Cardiac muscle cell (in vitro differentiated cells and primary cell): ENCODE data around the gene DPPA5. TPM values are rescaled to one million over a fixed set of nuclear protein-coding genes. Genes with fewer than 3 reads are reported as not detected.

ENCODE experiments used
- DNase-seq, 2 donors: peaks; one replicate each; pipeline versions ENCODE4 v3.0.0 to v3.0.0-alpha.2; 2010 to 2017; ENCODE audit warnings: low read depth in 1 of 2, low spot score in 1 of 2
- H3K27ac ChIP-seq: fragments of 200-600 bp; sonication (generic); 2 replicates; pipeline ENCODE4 v1.5.1; 2016
- H3K27me3 ChIP-seq: fragments of 200-600 bp; sonication (generic); 2 replicates; pipeline ENCODE4 v1.6.0; 2016; ENCODE audit warnings: control low read depth
- H3K36me3 ChIP-seq: fragments of 200-600 bp; sonication (generic); 2 replicates; pipeline ENCODE4 v1.5.1; 2016; ENCODE audit warnings: control low read depth
- H3K4me1 ChIP-seq: fragments of 200-600 bp; sonication (generic); 2 replicates; pipeline ENCODE4 v1.8.1; 2017; ENCODE audit warnings: low read depth, mild to moderate bottlenecking, mixed run types
- H3K4me3 ChIP-seq: fragments of 200-600 bp; sonication (generic); 2 replicates; pipeline ENCODE4 v1.5.1; 2016; ENCODE audit warnings: mild to moderate bottlenecking
- H3K9me3 ChIP-seq: fragments of 200-600 bp; sonication (generic); 2 replicates; pipeline ENCODE4 v1.5.1; 2017; ENCODE audit warnings: low read depth, mild to moderate bottlenecking, control low read depth
- polyA plus RNA-seq: library from polyadenylated mRNA; unstranded; fragments of >200 nt; fragmentation: Nextera tagmentation; extraction: Ambion mirVana; gene quantifications from 2 replicates; pipeline ENCODE4 v1.2.1, GENCODE V29; 2016
- total RNA-seq: library from RNA; depleted of rRNA; stranded (reverse); fragments of >200 nt; gene quantifications from 2 replicates; pipeline ENCODE4 v1.2.3, GENCODE V29; 2016
- TF ChIP-seq, protein P1 (sequence below): IDR thresholded peaks from 2 replicates; pipeline ENCODE4 v1.5.1; 2012; ENCODE audit warnings: low read depth, mild to moderate bottlenecking, low read length

Gene DPPA5
- total and polyA plus RNA-seq, 2 experiments from 2014 or later = not detected

DNA sequence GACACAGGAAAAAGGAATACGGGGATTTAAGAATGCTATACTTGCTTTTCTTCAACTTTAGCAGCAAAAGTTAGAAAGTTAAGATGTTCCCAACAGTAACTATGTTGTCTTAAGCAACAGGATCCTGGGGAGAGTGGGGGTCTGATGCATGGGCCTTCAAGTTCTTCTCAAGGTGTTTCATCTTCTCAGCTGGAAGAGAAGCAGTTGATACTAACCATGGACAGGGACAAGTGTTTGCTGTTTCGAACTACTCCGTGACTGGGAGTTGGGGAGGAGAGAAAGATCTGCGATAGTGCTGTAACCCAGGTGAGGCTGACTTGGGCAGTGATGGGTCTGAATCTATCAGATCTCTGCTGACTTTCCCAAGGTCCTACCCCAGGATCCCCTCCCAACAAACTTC, 14.6 kb upstream of the DPPA5 start:
- no peaks in the 10 kb centered on the region for H3K4me1 ChIP-seq
- no peaks in the 10 kb centered on the region for H3K36me3 ChIP-seq
- TF ChIP-seq, protein P1, sequence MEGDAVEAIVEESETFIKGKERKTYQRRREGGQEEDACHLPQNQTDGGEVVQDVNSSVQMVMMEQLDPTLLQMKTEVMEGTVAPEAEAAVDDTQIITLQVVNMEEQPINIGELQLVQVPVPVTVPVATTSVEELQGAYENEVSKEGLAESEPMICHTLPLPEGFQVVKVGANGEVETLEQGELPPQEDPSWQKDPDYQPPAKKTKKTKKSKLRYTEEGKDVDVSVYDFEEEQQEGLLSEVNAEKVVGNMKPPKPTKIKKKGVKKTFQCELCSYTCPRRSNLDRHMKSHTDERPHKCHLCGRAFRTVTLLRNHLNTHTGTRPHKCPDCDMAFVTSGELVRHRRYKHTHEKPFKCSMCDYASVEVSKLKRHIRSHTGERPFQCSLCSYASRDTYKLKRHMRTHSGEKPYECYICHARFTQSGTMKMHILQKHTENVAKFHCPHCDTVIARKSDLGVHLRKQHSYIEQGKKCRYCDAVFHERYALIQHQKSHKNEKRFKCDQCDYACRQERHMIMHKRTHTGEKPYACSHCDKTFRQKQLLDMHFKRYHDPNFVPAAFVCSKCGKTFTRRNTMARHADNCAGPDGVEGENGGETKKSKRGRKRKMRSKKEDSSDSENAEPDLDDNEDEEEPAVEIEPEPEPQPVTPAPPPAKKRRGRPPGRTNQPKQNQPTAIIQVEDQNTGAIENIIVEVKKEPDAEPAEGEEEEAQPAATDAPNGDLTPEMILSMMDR = no peak
- H3K27ac ChIP-seq = no peak overlapping the region
- no peak overlapping the region for H3K4me3 ChIP-seq
- no peaks in the 10 kb centered on the region for H3K27me3 ChIP-seq
- H3K9me3 ChIP-seq = no peaks in the 10 kb centered on the region
- no peak for DNase-seq

- Histone ChIP-seq H3K27me3 (no peaks in the 10 kb centered on the region), H3K4me1 (no peaks in the 10 kb centered on the region), H3K9me3 (no peaks in the 10 kb centered on the region), H3K36me3 (no peaks in the 10 kb centered on the region), H3K27ac (no peak overlapping the region), H3K4me3 (no peak overlapping the region)
- TF ChIP-seq, protein P1 = no peak
- no peak for DNase-seq
Measured at GRCh38 chr6:73367761-73368355, 13.8 kb upstream of the DPPA5 start.

- H3K4me3 ChIP-seq = no peak overlapping the region
- no peaks in the 10 kb centered on the region for H3K4me1 ChIP-seq
- no peaks in the 10 kb centered on the region for H3K27me3 ChIP-seq
- TF ChIP-seq, protein P1 = no peak
- no peaks in the 10 kb centered on the region for H3K36me3 ChIP-seq
- no peaks in the 10 kb centered on the region for H3K9me3 ChIP-seq
- no peak overlapping the region for H3K27ac ChIP-seq
- no peak for DNase-seq
Measured at GRCh38 chr6:73364549-73364948, 10.5 kb upstream of the DPPA5 start.

GRCh38 chr6:73364121-73364520, 10.0 kb upstream of the DPPA5 start:
- H3K9me3 ChIP-seq = no peaks in the 10 kb centered on the region
- no peak for DNase-seq
- no peaks in the 10 kb centered on the region for H3K27me3 ChIP-seq
- TF ChIP-seq, protein P1 = no peak
- H3K36me3 ChIP-seq = no peaks in the 10 kb centered on the region
- no peak overlapping the region for H3K27ac ChIP-seq
- H3K4me3 ChIP-seq = no peak overlapping the region
- no peaks in the 10 kb centered on the region for H3K4me1 ChIP-seq

- DNase-seq = no peak
- no peaks in the 10 kb centered on the region for H3K4me1 ChIP-seq
- no peaks in the 10 kb centered on the region for H3K27me3 ChIP-seq
- no peaks in the 10 kb centered on the region for H3K36me3 ChIP-seq
- no peak overlapping the region for H3K27ac ChIP-seq
- no peak overlapping the region for H3K4me3 ChIP-seq
- TF ChIP-seq, protein P1 = no peak
- H3K9me3 ChIP-seq = no peaks in the 10 kb centered on the region
Measured at GRCh38 chr6:73363537-73363875, 9.4 kb upstream of the DPPA5 start.
